Sigmoid colon (tissue), 4 donors: Measurements from ENCODE around the gene NODAL.

Experiments used
- EP300 ChIP-seq, 4 donors: sonication (generic); formaldehyde crosslinking; IDR thresholded peaks; one replicate each; pipeline ENCODE4 v1.6.1; 2017; ENCODE audit warnings: antibody characterized with exemption in 4 of 4
- POLR2A ChIP-seq, 2 donors: fragments of 450-650 bp; IDR thresholded peaks; one replicate each; pipeline ENCODE4 v1.6.1; 2016; ENCODE audit warnings: antibody characterized with exemption in 2 of 2, mild to moderate bottlenecking in 2 of 2, moderate library complexity in 2 of 2
- POLR2AphosphoS5 ChIP-seq, 4 donors: sonication (generic); formaldehyde crosslinking; IDR thresholded peaks; one replicate each; pipeline ENCODE4 v1.6.1; 2017; ENCODE audit warnings: antibody characterized with exemption in 4 of 4
- TF ChIP-seq, protein P1 (sequence below), 4 experiments: fragments of 450-650 bp in 3 of 4; fragments of 200-600 bp in 1 of 4; IDR thresholded peaks; one replicate each; pipeline ENCODE4 v1.5.1; 2016 to 2019; ENCODE audit warnings: antibody characterized with exemption in 4 of 4, mild to moderate bottlenecking in 3 of 4, moderate library complexity in 2 of 4

- TF ChIP-seq, protein P1, sequence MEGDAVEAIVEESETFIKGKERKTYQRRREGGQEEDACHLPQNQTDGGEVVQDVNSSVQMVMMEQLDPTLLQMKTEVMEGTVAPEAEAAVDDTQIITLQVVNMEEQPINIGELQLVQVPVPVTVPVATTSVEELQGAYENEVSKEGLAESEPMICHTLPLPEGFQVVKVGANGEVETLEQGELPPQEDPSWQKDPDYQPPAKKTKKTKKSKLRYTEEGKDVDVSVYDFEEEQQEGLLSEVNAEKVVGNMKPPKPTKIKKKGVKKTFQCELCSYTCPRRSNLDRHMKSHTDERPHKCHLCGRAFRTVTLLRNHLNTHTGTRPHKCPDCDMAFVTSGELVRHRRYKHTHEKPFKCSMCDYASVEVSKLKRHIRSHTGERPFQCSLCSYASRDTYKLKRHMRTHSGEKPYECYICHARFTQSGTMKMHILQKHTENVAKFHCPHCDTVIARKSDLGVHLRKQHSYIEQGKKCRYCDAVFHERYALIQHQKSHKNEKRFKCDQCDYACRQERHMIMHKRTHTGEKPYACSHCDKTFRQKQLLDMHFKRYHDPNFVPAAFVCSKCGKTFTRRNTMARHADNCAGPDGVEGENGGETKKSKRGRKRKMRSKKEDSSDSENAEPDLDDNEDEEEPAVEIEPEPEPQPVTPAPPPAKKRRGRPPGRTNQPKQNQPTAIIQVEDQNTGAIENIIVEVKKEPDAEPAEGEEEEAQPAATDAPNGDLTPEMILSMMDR (IDR thresholded peaks at IDR 0.05), result no peak
- TF ChIP-seq POLR2A (IDR thresholded peaks at IDR 0.05) (no peak), EP300 (IDR thresholded peaks at IDR 0.05) (no peak), POLR2AphosphoS5 (IDR thresholded peaks at IDR 0.05) (no peak)
These were observed 23.8 kb upstream of the NODAL start for GRCh38 chr10:70465278-70465677.
